Neural progenitor cell (in vitro differentiated cells): Measurements from ENCODE around the gene SERINC5. TPM values are rescaled to one million over a fixed set of nuclear protein-coding genes. Genes with fewer than 3 reads are reported as not detected.
A peak's percentile ranks its signal among the peaks of the same experiment; 100 is the strongest.
"Not testable (repeated sequence)": the region's sequence is repeated elsewhere in the genome, so short reads cannot be mapped to it uniquely, and the experiment has no call there.

Source experiments
- DNase-seq: peaks from one replicate; pipeline ENCODE4 v3.0.0-alpha.2; 2016; ENCODE audit warnings: low spot score
- H2AFZ ChIP-seq: fragments of 200-600 bp; sonication (generic); replicated peaks from 2 replicates; pipeline ENCODE4 v1.6.1; 2016; ENCODE audit warnings: antibody characterized with exemption
- H3F3A ChIP-seq: fragments of 200-600 bp; sonication (generic); 2 replicates; pipeline ENCODE4 v1.6.1; 2016; ENCODE audit warnings: antibody characterized with exemption, low read depth
- H3K27ac ChIP-seq: fragments of 200-600 bp; sonication (generic); 2 replicates; pipeline ENCODE4 v1.5.1; 2016; ENCODE audit warnings: mild to moderate bottlenecking
- H3K27me3 ChIP-seq: fragments of 200-600 bp; sonication (generic); 2 replicates; pipeline ENCODE4 v1.6.1; 2016; ENCODE audit warnings: mild to moderate bottlenecking, moderate library complexity
- H3K36me3 ChIP-seq: fragments of 200-600 bp; sonication (generic); 2 replicates; pipeline ENCODE4 v1.5.1; 2016
- H3K4me1 ChIP-seq: fragments of 200-600 bp; sonication (generic); 2 replicates; pipeline ENCODE4 v1.6.1; 2016; ENCODE audit warnings: mixed run types
- H3K4me2 ChIP-seq: fragments of 200-600 bp; sonication (generic); 2 replicates; pipeline ENCODE4 v1.6.1; 2016
- H3K4me3 ChIP-seq: fragments of 200-600 bp; sonication (generic); 2 replicates; pipeline ENCODE4 v1.5.1; 2016
- H3K79me2 ChIP-seq: fragments of 200-600 bp; sonication (generic); 2 replicates; pipeline ENCODE4 v1.6.1; 2016; ENCODE audit warnings: low read depth
- H3K9ac ChIP-seq: fragments of 200-600 bp; sonication (generic); 2 replicates; pipeline ENCODE4 v1.6.1; 2016
- H3K9me3 ChIP-seq: fragments of 200-600 bp; sonication (generic); 2 replicates; pipeline ENCODE4 v1.5.1; 2016; ENCODE audit warnings: low read depth
- H4K20me1 ChIP-seq: fragments of 200-600 bp; sonication (generic); 2 replicates; pipeline ENCODE4 v1.6.1; 2016; ENCODE audit warnings: low read depth
- H3K27ac Mint-ChIP-seq: 3 replicates; pipeline ENCODE4 v1.8.0; 2021; ENCODE audit warnings: mixed read lengths
- H3K27me3 Mint-ChIP-seq: 2 replicates; pipeline ENCODE4 v1.8.0; 2022; ENCODE audit warnings: low read depth, mild to moderate bottlenecking, inconsistent platforms, moderate library complexity, mixed read lengths; ENCODE audit not compliant: insufficient read depth
- H3K36me3 Mint-ChIP-seq: 3 replicates; pipeline ENCODE4 v1.8.0; 2021; ENCODE audit warnings: mixed read lengths
- H3K4me1 Mint-ChIP-seq: 3 replicates; pipeline ENCODE4 v1.8.0; 2021; ENCODE audit warnings: mixed read lengths
- H3K4me3 Mint-ChIP-seq: 3 replicates; pipeline ENCODE4 v1.8.0; 2021; ENCODE audit warnings: mild to moderate bottlenecking, moderate library complexity, mixed read lengths
- H3K9me3 Mint-ChIP-seq: 3 replicates; pipeline ENCODE4 v1.8.0; 2020; ENCODE audit warnings: mixed read lengths
- EZH2 ChIP-seq: fragments of 200-600 bp; sonication (generic); IDR thresholded peaks from 2 replicates; pipeline ENCODE4 v1.6.1; 2017; ENCODE audit warnings: antibody characterized with exemption, mild to moderate bottlenecking, moderate library complexity
- EZH2phosphoT487 ChIP-seq: fragments of 200-600 bp; sonication (generic); IDR thresholded peaks from 2 replicates; pipeline ENCODE4 v1.6.1; 2017; ENCODE audit warnings: antibody characterized with exemption
- total RNA-seq: library from RNA; depleted of rRNA; stranded (reverse); fragments of >200 nt; gene quantifications from 2 replicates; pipeline ENCODE4 v1.2.3, GENCODE V29; 2015; ENCODE audit warnings: low replicate concordance
- TF ChIP-seq, protein P1 (sequence below): fragments of 200-600 bp; sonication (generic); IDR thresholded peaks from 2 replicates; pipeline ENCODE4 v1.5.1; 2017; ENCODE audit warnings: antibody characterized with exemption, mild to moderate bottlenecking

The SERINC5 gene
- total RNA-seq, 1 donor from 2014 or later = 126 TPM

DNA sequence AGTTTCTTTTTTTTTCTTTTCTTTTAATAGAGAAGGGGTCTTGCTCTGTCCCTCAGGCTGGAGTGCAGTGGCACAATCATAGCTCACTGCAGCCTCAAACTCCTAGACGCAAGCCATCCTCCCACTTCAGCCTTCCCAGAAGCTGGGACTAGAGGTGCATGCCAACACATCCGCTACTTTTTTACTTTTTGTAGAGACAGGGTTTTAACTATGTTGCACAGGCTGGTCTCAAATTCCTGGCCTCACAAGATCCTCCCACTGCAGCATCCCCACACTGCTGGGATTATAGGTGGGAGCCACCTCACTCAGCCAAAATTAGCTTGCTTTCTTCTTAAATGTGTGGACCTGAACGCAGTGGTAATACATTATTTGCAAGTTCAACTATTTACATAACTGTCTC lies 66.1 kb downstream of the SERINC5 start:
- peaks cover 57% of the 10 kb centered on the region for H3K4me1 Mint-ChIP-seq
- DNase-seq = no peak
- Histone ChIP-seq H4K20me1 (peaks cover 86% of the 10 kb centered on the region), H3K4me3 (no peak overlapping the region), H3K79me2 (peaks cover 99% of the 10 kb centered on the region), H3K9me3 (no peaks in the 10 kb centered on the region), H3K36me3 (no peaks in the 10 kb centered on the region), H3F3A (peaks cover 78% of the 10 kb centered on the region), H3K9ac (no peak overlapping the region), H3K27me3 (no peaks in the 10 kb centered on the region), H3K4me1 (peaks cover 78% of the 10 kb centered on the region), H2AFZ (no peak overlapping the region), H3K4me2 (peak overlapping the region; percentile 25), H3K27ac (peak overlapping the region; percentile 33)
- H3K27ac Mint-ChIP-seq = no peak overlapping the region
- H3K36me3 Mint-ChIP-seq = no peaks in the 10 kb centered on the region
- TF ChIP-seq, protein P1, sequence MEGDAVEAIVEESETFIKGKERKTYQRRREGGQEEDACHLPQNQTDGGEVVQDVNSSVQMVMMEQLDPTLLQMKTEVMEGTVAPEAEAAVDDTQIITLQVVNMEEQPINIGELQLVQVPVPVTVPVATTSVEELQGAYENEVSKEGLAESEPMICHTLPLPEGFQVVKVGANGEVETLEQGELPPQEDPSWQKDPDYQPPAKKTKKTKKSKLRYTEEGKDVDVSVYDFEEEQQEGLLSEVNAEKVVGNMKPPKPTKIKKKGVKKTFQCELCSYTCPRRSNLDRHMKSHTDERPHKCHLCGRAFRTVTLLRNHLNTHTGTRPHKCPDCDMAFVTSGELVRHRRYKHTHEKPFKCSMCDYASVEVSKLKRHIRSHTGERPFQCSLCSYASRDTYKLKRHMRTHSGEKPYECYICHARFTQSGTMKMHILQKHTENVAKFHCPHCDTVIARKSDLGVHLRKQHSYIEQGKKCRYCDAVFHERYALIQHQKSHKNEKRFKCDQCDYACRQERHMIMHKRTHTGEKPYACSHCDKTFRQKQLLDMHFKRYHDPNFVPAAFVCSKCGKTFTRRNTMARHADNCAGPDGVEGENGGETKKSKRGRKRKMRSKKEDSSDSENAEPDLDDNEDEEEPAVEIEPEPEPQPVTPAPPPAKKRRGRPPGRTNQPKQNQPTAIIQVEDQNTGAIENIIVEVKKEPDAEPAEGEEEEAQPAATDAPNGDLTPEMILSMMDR = no peak
- TF ChIP-seq EZH2 = no peak
- TF ChIP-seq EZH2phosphoT487 = no peak
- H3K9me3 Mint-ChIP-seq = no peaks in the 10 kb centered on the region
- H3K4me3 Mint-ChIP-seq = no peak overlapping the region
- H3K27me3 Mint-ChIP-seq = peaks cover 3% of the 10 kb centered on the region

DNA sequence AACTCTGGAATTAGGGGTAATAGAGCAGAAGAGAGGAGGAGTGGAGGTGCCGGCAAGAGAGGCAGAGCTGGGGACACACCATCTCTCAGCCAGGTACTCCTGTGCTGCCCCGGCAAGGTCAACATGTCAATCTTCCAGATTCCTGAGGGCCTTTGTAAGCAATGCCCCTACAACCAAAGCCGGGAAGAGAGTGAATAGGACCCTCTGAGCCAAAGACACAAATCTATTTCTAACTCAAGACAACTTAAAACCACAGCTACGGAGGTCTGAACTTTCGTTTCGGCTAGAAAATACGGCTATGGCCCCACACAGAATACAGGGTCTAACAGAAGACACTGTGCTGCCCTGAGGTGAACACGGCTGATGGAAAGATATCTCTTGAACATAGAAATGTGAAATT lies 66.6 kb downstream of the SERINC5 start:
- Histone ChIP-seq H3K27ac (peak overlapping the region; percentile 33), H3K79me2 (peaks cover 98% of the 10 kb centered on the region), H3K36me3 (no peaks in the 10 kb centered on the region), H3K9me3 (no peaks in the 10 kb centered on the region), H3K4me3 (no peak overlapping the region), H4K20me1 (peaks cover 86% of the 10 kb centered on the region), H3K4me1 (peaks cover 78% of the 10 kb centered on the region), H3K4me2 (peak overlapping the region; percentile 25), H3K27me3 (no peaks in the 10 kb centered on the region), H3K9ac (no peak overlapping the region), H2AFZ (no peak overlapping the region), H3F3A (peaks cover 78% of the 10 kb centered on the region)
- no peak for DNase-seq
- H3K9me3 Mint-ChIP-seq = no peaks in the 10 kb centered on the region
- TF ChIP-seq, protein P1 = no peak
- TF ChIP-seq EZH2phosphoT487 = no peak
- no peak for TF ChIP-seq EZH2
- H3K4me3 Mint-ChIP-seq = no peak overlapping the region
- H3K4me1 Mint-ChIP-seq = peaks cover 55% of the 10 kb centered on the region
- no peak overlapping the region for H3K27ac Mint-ChIP-seq
- no peaks in the 10 kb centered on the region for H3K36me3 Mint-ChIP-seq
- peaks cover 3% of the 10 kb centered on the region for H3K27me3 Mint-ChIP-seq

DNA sequence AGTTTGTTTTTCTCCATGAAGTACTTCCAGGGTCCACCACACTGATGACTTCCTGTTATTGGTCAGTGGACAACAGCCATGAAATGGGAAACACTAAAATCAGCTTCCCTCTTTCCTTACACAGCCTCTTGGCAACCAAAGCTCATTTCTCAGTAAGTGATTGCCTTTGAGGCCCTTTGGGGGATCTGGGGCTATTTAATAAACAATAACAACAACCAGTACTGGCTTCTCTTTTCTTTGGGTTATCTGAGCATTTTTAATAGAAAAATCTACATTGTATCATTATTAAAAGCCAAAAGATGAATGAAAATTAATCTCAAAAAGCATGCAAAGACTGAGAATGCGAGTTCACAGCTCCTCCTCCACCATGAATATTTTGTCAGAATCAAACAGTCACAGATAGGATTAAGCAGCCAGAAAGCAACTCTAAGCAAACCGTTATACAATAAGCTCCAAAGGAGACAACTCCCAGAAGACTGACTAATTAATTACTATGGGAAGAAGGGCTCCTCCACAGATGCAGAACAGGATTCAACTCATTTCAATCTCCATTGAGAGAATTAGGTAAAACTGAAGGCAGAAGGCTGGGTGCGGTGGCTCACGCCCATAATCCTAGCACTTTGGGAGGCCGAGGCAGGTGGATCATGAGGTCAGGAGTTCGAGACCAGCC lies 68.3 kb downstream of the SERINC5 start:
- Histone ChIP-seq H3K9me3 (no peaks in the 10 kb centered on the region), H3K4me1 (peaks cover 76% of the 10 kb centered on the region), H4K20me1 (peaks cover 83% of the 10 kb centered on the region), H3K27me3 (no peaks in the 10 kb centered on the region), H2AFZ (no peak overlapping the region), H3K4me3 (no peak overlapping the region), H3K79me2 (peaks cover 97% of the 10 kb centered on the region), H3K9ac (no peak overlapping the region), H3F3A (peaks cover 78% of the 10 kb centered on the region), H3K27ac (peak overlapping the region; percentile 77), H3K4me2 (peak overlapping the region; percentile 16), H3K36me3 (no peaks in the 10 kb centered on the region)
- H3K36me3 Mint-ChIP-seq = no peaks in the 10 kb centered on the region
- no peak for DNase-seq
- H3K4me1 Mint-ChIP-seq = peaks cover 53% of the 10 kb centered on the region
- no peak overlapping the region for H3K4me3 Mint-ChIP-seq
- H3K27me3 Mint-ChIP-seq = peaks cover 3% of the 10 kb centered on the region
- TF ChIP-seq, protein P1 = no peak
- TF ChIP-seq EZH2phosphoT487 = no peak
- peak overlapping the region; percentile 77 for H3K27ac Mint-ChIP-seq
- no peaks in the 10 kb centered on the region for H3K9me3 Mint-ChIP-seq

DNA sequence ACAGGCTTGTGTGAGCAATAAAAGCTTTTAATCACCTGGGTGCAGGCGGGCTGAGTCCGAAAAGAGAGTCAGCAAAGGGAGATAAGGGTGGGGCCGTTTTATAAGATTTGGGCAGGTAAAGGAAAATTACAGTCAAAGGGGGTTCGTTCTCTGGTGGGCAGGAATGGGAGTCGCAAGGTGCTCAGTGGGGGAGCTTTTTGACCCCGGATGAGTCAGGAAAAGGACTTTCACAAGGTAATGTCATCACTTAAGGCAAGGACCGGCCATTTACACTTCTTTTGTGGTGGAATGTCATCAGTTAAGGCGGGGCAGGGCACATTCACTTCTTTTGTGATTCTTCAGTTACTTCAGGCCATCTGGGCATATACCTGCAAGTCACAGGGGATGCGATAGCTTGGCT lies 70.3 kb downstream of the SERINC5 start:
- not testable (repeated sequence) for H3K27ac Mint-ChIP-seq, H3K9me3 ChIP-seq, H3K27me3 Mint-ChIP-seq, H3K4me2 ChIP-seq, H2AFZ ChIP-seq, DNase-seq, H3K9ac ChIP-seq, H3K36me3 ChIP-seq, H3K4me3 Mint-ChIP-seq, H3K36me3 Mint-ChIP-seq, H3K9me3 Mint-ChIP-seq, H3K4me3 ChIP-seq, H3K27me3 ChIP-seq
- peaks cover 80% of the 10 kb centered on the region for H3F3A ChIP-seq
- H3K4me1 ChIP-seq = peaks cover 75% of the 10 kb centered on the region
- H3K4me1 Mint-ChIP-seq = peaks cover 57% of the 10 kb centered on the region
- H3K27ac ChIP-seq = peak overlapping the region; percentile 87
- H4K20me1 ChIP-seq = peaks cover 76% of the 10 kb centered on the region
- H3K79me2 ChIP-seq = peaks cover 97% of the 10 kb centered on the region
